ENCODE data around the gene ERVMER34-1. TPM values are rescaled to one million over a fixed set of nuclear protein-coding genes. Genes with fewer than 3 reads are reported as not detected.

The ERVMER34-1 gene
- total RNA-seq, 2 experiments from 2014 or later = not detected

- ChIA-PET POLR2A (interaction anchor here (4.7 kb wide), 1 partner anchor 8 kb away, joined by 127 read pairs; no protein-coding TSS in a partner anchor), CTCF (interaction anchor here (4.1 kb wide), 1 partner anchor 127 kb away, joined by 22 read pairs; no protein-coding TSS in a partner anchor)
- peaks cover 50% of the 10 kb centered on the region for H3K36me3 Mint-ChIP-seq (ENCODE audit: low read depth)
- peak overlapping the region; percentile 93 for H3K27ac Mint-ChIP-seq
- peaks cover 60% of the 10 kb centered on the region for H3K4me1 Mint-ChIP-seq
- H3K9me3 Mint-ChIP-seq = no peaks in the 10 kb centered on the region
- H3K4me3 Mint-ChIP-seq = peak overlapping the region; percentile 90
- DNase-seq = no peak
- no peaks in the 10 kb centered on the region for H3K27me3 Mint-ChIP-seq
These were observed 36.5 kb downstream of the ERVMER34-1 start for GRCh38 chr4:52714597-52715254.

GRCh38 chr4:52713456-52713937 is 37.7 kb downstream of the ERVMER34-1 start:
- ChIA-PET POLR2A (interaction anchor here (0.9 to 4.7 kb wide), 20 partner anchors 9 to 871 kb away, joined by 3 to 127 read pairs (median 10); partner anchors contain the start of genes DCUN1D4, FIP1L1, RASL11B and SCFD2), CTCF (interaction anchor here (1.2 to 4.1 kb wide), 4 partner anchors 9 to 269 kb away, joined by 3 to 22 read pairs (median 7); partner anchors contain the start of gene RASL11B)
- peak; percentile 31 for DNase-seq
- Mint-ChIP-seq H3K4me1 (peaks cover 63% of the 10 kb centered on the region), H3K27me3 (no peaks in the 10 kb centered on the region), H3K4me3 (peak overlapping the region; percentile 90), H3K9me3 (no peaks in the 10 kb centered on the region), H3K27ac (peak overlapping the region; percentile 93), H3K36me3 (ENCODE audit: low read depth) (peaks cover 45% of the 10 kb centered on the region)

- Mint-ChIP-seq H3K27me3 (no peaks in the 10 kb centered on the region), H3K4me3 (peak overlapping the region; percentile 90), H3K9me3 (no peaks in the 10 kb centered on the region), H3K27ac (peak overlapping the region; percentile 93), H3K36me3 (ENCODE audit: low read depth) (peaks cover 42% of the 10 kb centered on the region), H3K4me1 (peaks cover 59% of the 10 kb centered on the region)
- ChIA-PET CTCF (interaction anchor here (0.9 to 4.1 kb wide), 8 partner anchors 10 to 270 kb away, joined by 3 to 22 read pairs (median 4); partner anchors contain the start of gene RASL11B), POLR2A (interaction anchor here (0.6 to 4.7 kb wide), 35 partner anchors 9 to 1344 kb away, joined by 3 to 127 read pairs (median 4); partner anchors contain the start of genes DCUN1D4, RASL11B, SCFD2 and USP46)
- peak; percentile 98 for DNase-seq
These were observed 38.7 kb downstream of the ERVMER34-1 start for GRCh38 chr4:52712251-52713130.

GRCh38 chr4:52711834-52712250 is 39.4 kb downstream of the ERVMER34-1 start:
- Mint-ChIP-seq H3K4me1 (peaks cover 59% of the 10 kb centered on the region), H3K27me3 (peaks cover 1% of the 10 kb centered on the region), H3K36me3 (ENCODE audit: low read depth) (peaks cover 39% of the 10 kb centered on the region), H3K27ac (peak overlapping the region; percentile 80), H3K9me3 (no peaks in the 10 kb centered on the region), H3K4me3 (peak overlapping the region; percentile 71)
- DNase-seq = no peak
- ChIA-PET POLR2A (interaction anchor here (0.6 to 4.7 kb wide), 31 partner anchors 8 to 1345 kb away, joined by 3 to 127 read pairs (median 5); partner anchors contain the start of genes RASL11B, SCFD2 and USP46), CTCF (interaction anchor here (0.9 to 4.1 kb wide), 6 partner anchors 11 to 167 kb away, joined by 3 to 22 read pairs (median 4); no protein-coding TSS in a partner anchor)

- peaks cover 58% of the 10 kb centered on the region for H3K4me1 Mint-ChIP-seq
- H3K36me3 Mint-ChIP-seq (ENCODE audit: low read depth) = peaks cover 33% of the 10 kb centered on the region
- peaks cover 1% of the 10 kb centered on the region for H3K27me3 Mint-ChIP-seq
- H3K27ac Mint-ChIP-seq = peak overlapping the region; percentile 80
- DNase-seq = no peak
- ChIA-PET POLR2A (interaction anchor here (0.9 to 4.7 kb wide), 19 partner anchors 8 to 667 kb away, joined by 3 to 127 read pairs (median 11); partner anchors contain the start of gene USP46), CTCF (interaction anchor here (0.9 to 4.1 kb wide), 3 partner anchors 11 to 124 kb away, joined by 3 to 22 read pairs (median 10); no protein-coding TSS in a partner anchor)
- H3K4me3 Mint-ChIP-seq = peak overlapping the region; percentile 71
- no peaks in the 10 kb centered on the region for H3K9me3 Mint-ChIP-seq
These were observed 40.0 kb downstream of the ERVMER34-1 start for GRCh38 chr4:52711272-52711671.

GRCh38 chr4:52709155-52709554 is 42.1 kb downstream of the ERVMER34-1 start:
- peaks cover 5% of the 10 kb centered on the region for H3K27me3 Mint-ChIP-seq
- ChIA-PET CTCF (no interaction called here), POLR2A (no interaction called here)
- H3K27ac Mint-ChIP-seq = no peak overlapping the region
- no peak overlapping the region for H3K4me3 Mint-ChIP-seq
- H3K9me3 Mint-ChIP-seq = no peaks in the 10 kb centered on the region
- no peak for DNase-seq
- peaks cover 39% of the 10 kb centered on the region for H3K4me1 Mint-ChIP-seq
- H3K36me3 Mint-ChIP-seq (ENCODE audit: low read depth) = peaks cover 12% of the 10 kb centered on the region

- Mint-ChIP-seq H3K9me3 (no peaks in the 10 kb centered on the region), H3K4me3 (no peak overlapping the region), H3K27me3 (peaks cover 6% of the 10 kb centered on the region), H3K4me1 (peaks cover 5% of the 10 kb centered on the region), H3K36me3 (ENCODE audit: low read depth) (no peaks in the 10 kb centered on the region), H3K27ac (no peak overlapping the region)
- ChIA-PET POLR2A (interaction anchor here (1.5 kb wide), 1 partner anchor 8 kb away, joined by 10 read pairs; no protein-coding TSS in a partner anchor), CTCF (no interaction called here)
- DNase-seq = no peak
These were observed 46.6 kb downstream of the ERVMER34-1 start for GRCh38 chr4:52704661-52705060.

- Mint-ChIP-seq H3K27me3 (peaks cover 6% of the 10 kb centered on the region), H3K4me3 (no peak overlapping the region), H3K36me3 (ENCODE audit: low read depth) (no peaks in the 10 kb centered on the region), H3K4me1 (peaks cover under 1% of the 10 kb centered on the region), H3K9me3 (no peaks in the 10 kb centered on the region), H3K27ac (no peak overlapping the region)
- no peak for DNase-seq
- POLR2A ChIA-PET = interaction anchor here (1.5 kb wide), 1 partner anchor 8 kb away, joined by 10 read pairs; no protein-coding TSS in a partner anchor
- CTCF ChIA-PET = no interaction called here
These were observed 47.1 kb downstream of the ERVMER34-1 start for GRCh38 chr4:52704133-52704532.

- H3K4me1 Mint-ChIP-seq = peaks cover 4% of the 10 kb centered on the region
- POLR2A ChIA-PET = interaction anchor here (2.2 kb wide), 1 partner anchor 11 kb away, joined by 17 read pairs; no protein-coding TSS in a partner anchor
- H3K36me3 Mint-ChIP-seq (ENCODE audit: low read depth) = no peaks in the 10 kb centered on the region
- CTCF ChIA-PET = interaction anchor here (0.7 kb wide), 1 partner anchor 202 kb away, joined by 4 read pairs; no protein-coding TSS in a partner anchor
- H3K27me3 Mint-ChIP-seq = peaks cover 5% of the 10 kb centered on the region
- no peak overlapping the region for H3K27ac Mint-ChIP-seq
- no peaks in the 10 kb centered on the region for H3K9me3 Mint-ChIP-seq
- no peak overlapping the region for H3K4me3 Mint-ChIP-seq
- DNase-seq = no peak
These were observed 50.0 kb downstream of the ERVMER34-1 start for GRCh38 chr4:52701207-52701606.

- H3K27ac Mint-ChIP-seq = no peak overlapping the region
- ChIA-PET POLR2A (interaction anchor here (0.8 kb wide), 1 partner anchor 16 kb away, joined by 3 read pairs; no protein-coding TSS in a partner anchor), CTCF (interaction anchor here (0.5 kb wide), 1 partner anchor 319 kb away, joined by 3 read pairs; no protein-coding TSS in a partner anchor)
- no peak overlapping the region for H3K4me3 Mint-ChIP-seq
- H3K9me3 Mint-ChIP-seq = peaks cover 25% of the 10 kb centered on the region
- DNase-seq = no peak
- H3K36me3 Mint-ChIP-seq (ENCODE audit: low read depth) = peaks cover 19% of the 10 kb centered on the region
- H3K27me3 Mint-ChIP-seq = peaks cover 5% of the 10 kb centered on the region
- peaks cover 7% of the 10 kb centered on the region for H3K4me1 Mint-ChIP-seq
These were observed 56.3 kb downstream of the ERVMER34-1 start for GRCh38 chr4:52694936-52695335.

GRCh38 chr4:52693492-52693891 is 57.7 kb downstream of the ERVMER34-1 start:
- Mint-ChIP-seq H3K27ac (no peak overlapping the region), H3K9me3 (peaks cover 25% of the 10 kb centered on the region), H3K36me3 (ENCODE audit: low read depth) (peaks cover 19% of the 10 kb centered on the region), H3K4me3 (no peak overlapping the region), H3K4me1 (peaks cover 7% of the 10 kb centered on the region), H3K27me3 (peaks cover 5% of the 10 kb centered on the region)
- CTCF ChIA-PET = no interaction called here
- POLR2A ChIA-PET = interaction anchor here (1.0 kb wide), 1 partner anchor 18 kb away, joined by 3 read pairs; no protein-coding TSS in a partner anchor
- no peak for DNase-seq

Measured in activated CD4-positive, alpha-beta memory T cell treated with anti-CD3 and anti-CD28 coated beads, Interleukin-2, amount 10 ng/mL, durations not matched to agents 7 days and 5 days (primary cell).